NCI-H2196 (cell line): ENCODE results near the gene NUDT4.

Source experiments
- DNase-seq: peaks from one replicate; lab custom pipeline; 2025; ENCODE audit not compliant: unreplicated experiment; lab: John Stamatoyannopoulos, UW

Gene NUDT4

DNA sequence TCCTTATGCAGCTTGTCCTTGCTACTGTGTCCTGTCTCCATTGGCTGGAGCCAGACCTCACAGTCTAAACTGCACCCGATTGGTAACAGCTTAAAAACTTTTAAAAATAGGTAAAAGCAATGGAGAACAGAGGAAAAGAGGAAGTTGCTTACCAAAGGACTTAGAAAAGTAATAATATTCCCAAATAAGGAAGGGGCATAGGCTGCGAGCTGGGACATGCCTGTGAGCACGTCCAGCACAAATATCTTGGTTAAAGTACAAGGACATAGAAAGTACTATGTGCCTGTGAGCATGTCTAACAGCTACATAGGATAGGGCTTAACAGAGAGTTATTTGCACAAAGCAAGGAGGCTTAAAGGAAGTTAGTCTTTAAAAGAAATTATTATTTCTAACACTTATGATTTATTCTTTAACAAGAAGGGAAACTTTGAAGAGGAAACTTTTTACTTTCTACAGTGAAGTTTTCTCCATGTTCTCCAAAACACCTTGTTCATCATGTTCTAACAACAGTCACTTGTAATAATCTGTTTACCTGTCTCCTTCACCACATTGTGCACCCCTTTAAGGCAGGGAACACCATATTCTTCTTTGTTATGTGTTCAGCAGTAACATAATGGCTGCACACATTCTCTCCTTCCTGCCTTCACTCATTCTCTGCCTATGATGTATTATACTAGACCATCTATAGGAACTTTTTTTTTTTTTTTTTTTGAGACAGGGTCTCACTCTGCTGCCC lies 73.9 kb downstream of the NUDT4 start:
- DNase-seq: no peak

DNA sequence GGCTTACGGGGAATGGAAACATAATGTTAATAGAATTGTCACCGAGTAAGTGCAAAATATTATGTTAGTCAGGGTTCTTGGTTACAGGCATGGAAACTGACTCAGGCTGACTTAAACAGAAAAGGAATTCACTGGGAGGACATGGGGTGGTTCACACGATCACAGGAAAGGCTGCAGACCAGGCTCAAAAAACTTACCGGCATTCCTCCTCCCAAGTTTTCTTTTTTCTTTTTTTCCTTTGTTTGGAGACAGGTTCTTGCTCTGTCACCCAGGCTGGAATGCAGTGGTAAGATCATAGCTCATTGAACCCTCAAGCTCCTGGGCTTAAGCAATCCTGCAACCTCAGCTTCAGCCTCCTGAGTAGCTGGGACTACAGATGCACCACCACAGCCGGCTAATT lies 75.9 kb downstream of the NUDT4 start:
- DNase-seq: no peak

- no peak for DNase-seq
Measured at GRCh38 chr12:93456077-93456476, 78.4 kb downstream of the NUDT4 start.
